Panc1 (cell line): ENCODE data around the gene OR3A3. TPM values are rescaled to one million over a fixed set of nuclear protein-coding genes. Genes with fewer than 3 reads are reported as not detected.

Experiments
- ATAC-seq: fragments of 200-7000 bp; cut with Tn5 transposase; 2 replicates; pipeline ENCODE4 v1.9.1; 2020; ENCODE audit warnings: mild to moderate bottlenecking, moderate library complexity
- BruUV-seq: library from RNA; stranded (reverse); fragments of 400-500 nt; replicated peaks from 2 replicates; lab custom pipeline; 2021; lab: Mats Ljungman, UMichigan
- CTCF ChIA-PET: fragments of 300-600 bp; sonication (Branson Sonifier 250); formaldehyde crosslinking; loops from one replicate; lab custom pipeline; 2022; ENCODE audit warnings: antibody characterized with exemption; lab: Charles Lee
- POLR2A ChIA-PET: fragments of 300-600 bp; sonication (Branson Sonifier 250); formaldehyde crosslinking; loops from one replicate; lab custom pipeline; 2022; ENCODE audit warnings: antibody characterized with exemption; lab: Charles Lee
- DNase-seq: peaks from one replicate; pipeline ENCODE4 v3.0.0-alpha.2; 2010; ENCODE audit warnings: low read depth, low spot score
- H3K27ac ChIP-seq: 2 replicates; pipeline ENCODE4 v1.5.1; 2011; ENCODE audit warnings: mild to moderate bottlenecking, low read length, inconsistent platforms
- H3K27me3 ChIP-seq: fragments of 200-500 bp; sonication (Bioruptor generic); 2 replicates; pipeline ENCODE4 v1.6.0; 2014; ENCODE audit warnings: low read length, inconsistent platforms; ENCODE audit not compliant: control insufficient read depth, insufficient read depth
- H3K36me3 ChIP-seq: fragments of 200-500 bp; sonication (Bioruptor generic); 2 replicates; pipeline ENCODE4 v1.5.1; 2014; ENCODE audit warnings: inconsistent platforms, mild to moderate bottlenecking, low read length, moderate library complexity; ENCODE audit not compliant: control insufficient read depth, insufficient read depth
- H3K4me1 ChIP-seq: 2 replicates; pipeline ENCODE4 v1.5.1; 2011; ENCODE audit warnings: inconsistent platforms, mild to moderate bottlenecking, low read length, moderate library complexity; ENCODE audit not compliant: control insufficient read depth, insufficient read depth
- H3K4me3 ChIP-seq, 2 experiments: 2 replicates each; pipeline ENCODE4 v1.5.1; 2011 to 2012; ENCODE audit warnings: low read depth in 2 of 2, low read length in 2 of 2, mild to moderate bottlenecking in 2 of 2, inconsistent platforms in 1 of 2, moderate library complexity in 1 of 2
- H3K9me3 ChIP-seq: fragments of 200-500 bp; sonication (Bioruptor generic); 2 replicates; pipeline ENCODE4 v1.5.1; 2014; ENCODE audit warnings: low read depth, mild to moderate bottlenecking, inconsistent platforms, low read length, moderate library complexity; ENCODE audit not compliant: control insufficient read depth, insufficient read depth
- CTCF ChIP-seq: fragments of 450-650 bp; IDR thresholded peaks from 2 replicates; pipeline ENCODE4 v1.5.1; 2017; ENCODE audit warnings: mild to moderate bottlenecking
- POLR2AphosphoS5 ChIP-seq: IDR thresholded peaks from 2 replicates; pipeline ENCODE4 v1.6.1; 2012; ENCODE audit warnings: mild to moderate bottlenecking, low read depth, low read length, moderate library complexity
- SIN3A ChIP-seq: IDR thresholded peaks from 2 replicates; pipeline ENCODE4 v1.6.1; 2012; ENCODE audit warnings: low read depth, mild to moderate bottlenecking, low read length, moderate library complexity, borderline replicate concordance; ENCODE audit not compliant: insufficient read depth
- TCF7L2 ChIP-seq: IDR thresholded peaks from 2 replicates; pipeline ENCODE4 v1.6.1; 2011; ENCODE audit warnings: mild to moderate bottlenecking, low read depth, low read length, inconsistent platforms
- in situ Hi-C: cut with HindIII; loops from 2 replicates; pipeline ENCODE4 v1.10.0; 2016; ENCODE audit warnings: low sequenced_read_pairs, low pct_unique_long_range_greater_than_20kb
- intact Hi-C: fragments of 100-400 bp; cut with micrococcal nuclease; formaldehyde crosslinking; loops from one replicate; pipeline ENCODE4 v1.10.0; 2022; ENCODE audit not compliant: unreplicated experiment
- total RNA-seq: library from RNA; stranded (reverse); gene quantifications from one replicate; pipeline ENCODE4 v1.2.1, GENCODE V29; 2021; ENCODE audit not compliant: unreplicated experiment
- TF ChIP-seq, protein P1 (sequence below), 2 experiments: IDR thresholded peaks; 2 replicates each; pipeline ENCODE4 v1.6.1; 2011 to 2012; ENCODE audit warnings: low read depth in 2 of 2, control low read depth in 1 of 2, low read length in 1 of 2, mild to moderate bottlenecking in 1 of 2, moderate library complexity in 1 of 2; ENCODE audit not compliant: insufficient read depth in 1 of 2

Gene OR3A3
- total RNA-seq, 1 experiment from 2014 or later: not detected

DNA sequence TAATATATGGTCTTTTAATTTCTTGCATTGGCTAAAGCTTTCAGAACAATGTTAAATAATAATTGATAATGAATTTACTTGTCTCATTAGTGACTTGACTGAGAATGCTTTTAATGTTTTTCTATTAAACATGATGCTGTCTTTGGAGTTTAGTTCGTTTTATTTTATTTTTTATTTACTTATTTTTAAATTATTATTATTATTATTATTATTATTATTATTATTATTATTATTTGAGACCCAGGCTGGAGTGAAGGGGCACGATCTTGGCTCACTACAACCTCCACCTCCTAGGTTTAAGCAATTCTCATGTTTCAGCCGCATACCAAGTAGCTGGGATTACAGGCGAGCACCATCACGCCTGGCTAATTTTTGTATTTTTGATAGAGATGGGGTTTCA, 4.4 kb downstream of the OR3A3 start:
- ChIA-PET CTCF (no interaction called here), POLR2A (no interaction called here)
- no TSS peak for BruUV-seq
- Histone ChIP-seq H3K9me3 (no peaks in the 10 kb centered on the region), H3K36me3 (no peaks in the 10 kb centered on the region), H3K4me3 (no peak overlapping the region), H3K4me1 (no peaks in the 10 kb centered on the region), H3K27ac (no peak overlapping the region), H3K27me3 (no peaks in the 10 kb centered on the region)
- in situ Hi-C loops (no loop called here), intact Hi-C loops (no loop called here)
- no peak for TF ChIP-seq CTCF
- TF ChIP-seq, protein P1, sequence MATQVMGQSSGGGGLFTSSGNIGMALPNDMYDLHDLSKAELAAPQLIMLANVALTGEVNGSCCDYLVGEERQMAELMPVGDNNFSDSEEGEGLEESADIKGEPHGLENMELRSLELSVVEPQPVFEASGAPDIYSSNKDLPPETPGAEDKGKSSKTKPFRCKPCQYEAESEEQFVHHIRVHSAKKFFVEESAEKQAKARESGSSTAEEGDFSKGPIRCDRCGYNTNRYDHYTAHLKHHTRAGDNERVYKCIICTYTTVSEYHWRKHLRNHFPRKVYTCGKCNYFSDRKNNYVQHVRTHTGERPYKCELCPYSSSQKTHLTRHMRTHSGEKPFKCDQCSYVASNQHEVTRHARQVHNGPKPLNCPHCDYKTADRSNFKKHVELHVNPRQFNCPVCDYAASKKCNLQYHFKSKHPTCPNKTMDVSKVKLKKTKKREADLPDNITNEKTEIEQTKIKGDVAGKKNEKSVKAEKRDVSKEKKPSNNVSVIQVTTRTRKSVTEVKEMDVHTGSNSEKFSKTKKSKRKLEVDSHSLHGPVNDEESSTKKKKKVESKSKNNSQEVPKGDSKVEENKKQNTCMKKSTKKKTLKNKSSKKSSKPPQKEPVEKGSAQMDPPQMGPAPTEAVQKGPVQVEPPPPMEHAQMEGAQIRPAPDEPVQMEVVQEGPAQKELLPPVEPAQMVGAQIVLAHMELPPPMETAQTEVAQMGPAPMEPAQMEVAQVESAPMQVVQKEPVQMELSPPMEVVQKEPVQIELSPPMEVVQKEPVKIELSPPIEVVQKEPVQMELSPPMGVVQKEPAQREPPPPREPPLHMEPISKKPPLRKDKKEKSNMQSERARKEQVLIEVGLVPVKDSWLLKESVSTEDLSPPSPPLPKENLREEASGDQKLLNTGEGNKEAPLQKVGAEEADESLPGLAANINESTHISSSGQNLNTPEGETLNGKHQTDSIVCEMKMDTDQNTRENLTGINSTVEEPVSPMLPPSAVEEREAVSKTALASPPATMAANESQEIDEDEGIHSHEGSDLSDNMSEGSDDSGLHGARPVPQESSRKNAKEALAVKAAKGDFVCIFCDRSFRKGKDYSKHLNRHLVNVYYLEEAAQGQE (IDR thresholded peaks at IDR 0.05; ENCODE audit: insufficient read depth in 1 of 2, low read depth in 2 of 2, low read length in 1 of 2): no peak
- TF ChIP-seq POLR2AphosphoS5: no peak
- TF ChIP-seq TCF7L2: no peak
- TF ChIP-seq SIN3A: no peak
- ATAC-seq (no peak), DNase-seq (no peak)

GRCh38 chr17:3418222-3418621, 7.1 kb downstream of the OR3A3 start:
- DNase-seq (no peak), ATAC-seq (no peak)
- ChIA-PET CTCF (no interaction called here), POLR2A (no interaction called here)
- Histone ChIP-seq H3K36me3 (no peaks in the 10 kb centered on the region), H3K27me3 (no peaks in the 10 kb centered on the region), H3K27ac (no peak overlapping the region), H3K4me1 (no peaks in the 10 kb centered on the region), H3K9me3 (no peaks in the 10 kb centered on the region), H3K4me3 (no peak overlapping the region)
- in situ Hi-C loops: no loop called here
- no TSS peak for BruUV-seq
- TF ChIP-seq POLR2AphosphoS5 (no peak), CTCF (no peak), SIN3A (no peak)
- intact Hi-C loops: no loop called here
